Liver (tissue), 9 donors: ENCODE measurements around the gene LCP1. TPM values are rescaled to one million over a fixed set of nuclear protein-coding genes. Genes with fewer than 3 reads are reported as not detected.
A peak's percentile ranks its signal among the peaks of the same experiment; 100 is the strongest.

ENCODE experiments used
- DNase-seq: peaks from one replicate; pipeline ENCODE4 v3.0.0-alpha.2; 2017; ENCODE audit warnings: low spot score
- H3K27ac ChIP-seq, 2 donors: one replicate each; pipeline ENCODE4 v1.7.0; 2013; ENCODE audit warnings: inconsistent platforms in 2 of 2, low read length in 2 of 2, control low read depth in 1 of 2, low read depth in 1 of 2, mild to moderate bottlenecking in 1 of 2
- H3K27me3 ChIP-seq, 4 donors: one replicate each; pipeline versions ENCODE4 v1.6.1 to v1.7.0; 2013; ENCODE audit warnings: low read length in 3 of 4, inconsistent platforms in 1 of 4, mild to moderate bottlenecking in 1 of 4, moderate library complexity in 1 of 4; ENCODE audit not compliant: control insufficient read depth in 4 of 4, insufficient read depth in 4 of 4
- H3K36me3 ChIP-seq, 4 donors: one replicate each; pipeline versions ENCODE4 v1.6.1 to v1.7.0; 2013; ENCODE audit warnings: low read length in 3 of 4, mild to moderate bottlenecking in 3 of 4, low read depth in 1 of 4, moderate library complexity in 1 of 4; ENCODE audit not compliant: control insufficient read depth in 4 of 4, insufficient read depth in 3 of 4
- H3K4me1 ChIP-seq, 4 donors: one replicate each; pipeline versions ENCODE4 v1.6.1 to v1.7.0; 2013; ENCODE audit warnings: low read length in 3 of 4, mild to moderate bottlenecking in 3 of 4, moderate library complexity in 1 of 4; ENCODE audit not compliant: control insufficient read depth in 4 of 4, insufficient read depth in 4 of 4
- H3K4me3 ChIP-seq, 3 donors: one replicate each; pipeline versions ENCODE4 v1.6.1 to v1.7.0; 2013; ENCODE audit warnings: low read length in 3 of 3, control low read depth in 1 of 3, low read depth in 1 of 3, mild to moderate bottlenecking in 1 of 3
- H3K9ac ChIP-seq, 2 donors: one replicate each; pipeline ENCODE4 v1.7.0; 2013; ENCODE audit warnings: low read length in 2 of 2, mild to moderate bottlenecking in 2 of 2, moderate library complexity in 2 of 2, control low read depth in 1 of 2, low read depth in 1 of 2
- H3K9me3 ChIP-seq, 4 donors: one replicate each; pipeline versions ENCODE4 v1.6.1 to v1.7.0; 2013; ENCODE audit warnings: low read length in 3 of 4; ENCODE audit not compliant: control insufficient read depth in 4 of 4
- EGR1 ChIP-seq, 2 donors: IDR thresholded peaks; 2 replicates each; pipeline ENCODE4 v1.6.1; 2016 to 2018; ENCODE audit warnings: antibody characterized with exemption in 2 of 2, low read depth in 2 of 2
- FOXA2 ChIP-seq: IDR thresholded peaks from 2 replicates; pipeline ENCODE4 v1.6.1; 2016; ENCODE audit warnings: antibody characterized with exemption
- HNF4G ChIP-seq: IDR thresholded peaks from 2 replicates; pipeline ENCODE4 v1.6.1; 2016; ENCODE audit warnings: antibody characterized with exemption
- JUND ChIP-seq, 2 donors: IDR thresholded peaks; 2 replicates each; pipeline ENCODE4 v1.6.1; 2016; ENCODE audit warnings: antibody characterized with exemption in 2 of 2
- NR2F2 ChIP-seq: IDR thresholded peaks from 2 replicates; pipeline ENCODE4 v1.6.1; 2016; ENCODE audit warnings: antibody characterized with exemption
- RAD21 ChIP-seq, 2 donors: IDR thresholded peaks; 2 replicates each; pipeline ENCODE4 v1.6.1; 2016; ENCODE audit warnings: antibody characterized with exemption in 2 of 2, mild to moderate bottlenecking in 2 of 2
- RXRA ChIP-seq, 2 donors: IDR thresholded peaks; 2 replicates each; pipeline ENCODE4 v1.6.1; 2017 to 2018; ENCODE audit warnings: antibody characterized with exemption in 2 of 2, mild to moderate bottlenecking in 1 of 2
- SP1 ChIP-seq: IDR thresholded peaks from 2 replicates; pipeline ENCODE4 v1.6.1; 2018; ENCODE audit warnings: antibody characterized with exemption, mild to moderate bottlenecking
- TAF1 ChIP-seq: conservative IDR thresholded peaks from 2 replicates; pipeline ENCODE4 v1.6.1; 2016; ENCODE audit warnings: antibody characterized with exemption, mild to moderate bottlenecking
- YY1 ChIP-seq: IDR thresholded peaks from 2 replicates; pipeline ENCODE4 v1.6.1; 2016; ENCODE audit warnings: antibody characterized with exemption, mild to moderate bottlenecking
- WGBS: extraction: QIAGEN DNeasy Blood & Tissue Kit; methylation state at CpG from one replicate; pipeline ENCODE4 v1.1.7; 2013; 5-methylcytosine and 5-hydroxymethylcytosine counted together
- polyA plus RNA-seq, 2 donors: library from polyadenylated mRNA; stranded (reverse) in 1 of 2; unstranded in 1 of 2; fragments of 200-250 nt in 1 of 2; fragments of >200 nt in 1 of 2; fragmentation: Nextera tagmentation in 1 of 2; extraction: Ambion mirVana in 1 of 2; gene quantifications; one replicate each; pipeline versions ENCODE4 v1.2.1 to v1.2.3, GENCODE V29; 2013 to 2015
- total RNA-seq, 2 donors: library from RNA; depleted of rRNA; stranded (reverse); fragments of >200 nt; gene quantifications; one replicate each; pipeline ENCODE4 v1.2.3, GENCODE V29; 2014
- TF ChIP-seq, protein P1 (sequence below): IDR thresholded peaks from 2 replicates; pipeline ENCODE4 v1.6.1; 2016; ENCODE audit warnings: antibody characterized with exemption
- TF ChIP-seq, protein P2 (sequence below): fragments of 150-350 bp; IDR thresholded peaks from 2 replicates; pipeline ENCODE4 v1.5.1; 2017; ENCODE audit warnings: improper control_type of control experiment, low read depth, low read length; ENCODE audit not compliant: missing input control
- TF ChIP-seq, protein P3 (sequence below): IDR thresholded peaks from 2 replicates; pipeline ENCODE4 v1.6.1; 2016; ENCODE audit warnings: antibody characterized with exemption
- TF ChIP-seq, protein P4 (sequence below): IDR thresholded peaks from 2 replicates; pipeline ENCODE4 v1.6.1; 2016; ENCODE audit warnings: antibody characterized with exemption, mild to moderate bottlenecking
- TF ChIP-seq, protein P5 (sequence below): IDR thresholded peaks from 2 replicates; pipeline ENCODE4 v1.6.1; 2016; ENCODE audit warnings: antibody characterized with exemption
- donor health status: healthy.
- donor health status: healthy.
- donor health status: healthy.
- donor health status: healthy.
- donor health status: healthy.

The LCP1 gene
- total and polyA plus RNA-seq, 4 donors, result 12.6 to 90.6 (median 36.0) TPM

DNA sequence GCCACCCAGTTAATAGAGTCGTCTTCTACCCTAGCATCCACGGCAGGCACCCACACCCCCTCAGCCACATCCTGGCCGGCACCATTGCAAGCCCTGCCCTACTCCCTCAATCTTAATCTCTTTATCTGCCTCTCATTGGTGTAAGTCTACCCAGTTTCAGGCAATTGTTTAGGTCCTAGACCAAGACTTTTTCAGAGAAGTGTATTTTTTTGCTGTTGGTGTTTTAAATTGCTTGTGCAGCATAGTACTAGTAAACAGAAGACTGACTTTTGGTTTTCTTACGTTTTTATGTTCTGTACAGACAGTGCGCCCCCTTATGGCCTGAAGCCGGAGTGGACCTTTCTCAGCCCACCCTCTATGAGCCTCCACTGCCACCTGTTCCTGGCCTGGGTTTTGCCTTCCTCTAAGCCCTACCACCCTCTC is 2.3 kb upstream of the LCP1 start:
- WGBS, result 38% methylated on average over 6 of the region's 6 CpGs
- Histone ChIP-seq H3K9me3 (no peaks in the 10 kb centered on the region), H3K27me3 (no peaks in the 10 kb centered on the region), H3K36me3 (no peaks in the 10 kb centered on the region), H3K4me1 (peaks cover 0 to 1% (median 0%) of the 10 kb centered on the region in 4 donors), H3K4me3 (no peak overlapping the region), H3K9ac (no peak overlapping the region), H3K27ac (peak overlapping the region in 1 of 2 donors; percentile 10)
- DNase-seq, result peak; percentile 79
- TF ChIP-seq FOXA2 (no peak), EGR1 (IDR thresholded peaks at IDR 0.05; ENCODE audit: low read depth in 2 of 2) (no peak), RAD21 (IDR thresholded peaks at IDR 0.05) (peak in 1 of 2 donors; percentile 61)
- TF ChIP-seq, protein P1, sequence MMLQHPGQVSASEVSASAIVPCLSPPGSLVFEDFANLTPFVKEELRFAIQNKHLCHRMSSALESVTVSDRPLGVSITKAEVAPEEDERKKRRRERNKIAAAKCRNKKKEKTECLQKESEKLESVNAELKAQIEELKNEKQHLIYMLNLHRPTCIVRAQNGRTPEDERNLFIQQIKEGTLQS, result no peak
- TF ChIP-seq, protein P2, sequence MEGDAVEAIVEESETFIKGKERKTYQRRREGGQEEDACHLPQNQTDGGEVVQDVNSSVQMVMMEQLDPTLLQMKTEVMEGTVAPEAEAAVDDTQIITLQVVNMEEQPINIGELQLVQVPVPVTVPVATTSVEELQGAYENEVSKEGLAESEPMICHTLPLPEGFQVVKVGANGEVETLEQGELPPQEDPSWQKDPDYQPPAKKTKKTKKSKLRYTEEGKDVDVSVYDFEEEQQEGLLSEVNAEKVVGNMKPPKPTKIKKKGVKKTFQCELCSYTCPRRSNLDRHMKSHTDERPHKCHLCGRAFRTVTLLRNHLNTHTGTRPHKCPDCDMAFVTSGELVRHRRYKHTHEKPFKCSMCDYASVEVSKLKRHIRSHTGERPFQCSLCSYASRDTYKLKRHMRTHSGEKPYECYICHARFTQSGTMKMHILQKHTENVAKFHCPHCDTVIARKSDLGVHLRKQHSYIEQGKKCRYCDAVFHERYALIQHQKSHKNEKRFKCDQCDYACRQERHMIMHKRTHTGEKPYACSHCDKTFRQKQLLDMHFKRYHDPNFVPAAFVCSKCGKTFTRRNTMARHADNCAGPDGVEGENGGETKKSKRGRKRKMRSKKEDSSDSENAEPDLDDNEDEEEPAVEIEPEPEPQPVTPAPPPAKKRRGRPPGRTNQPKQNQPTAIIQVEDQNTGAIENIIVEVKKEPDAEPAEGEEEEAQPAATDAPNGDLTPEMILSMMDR, result peak; percentile 36

DNA sequence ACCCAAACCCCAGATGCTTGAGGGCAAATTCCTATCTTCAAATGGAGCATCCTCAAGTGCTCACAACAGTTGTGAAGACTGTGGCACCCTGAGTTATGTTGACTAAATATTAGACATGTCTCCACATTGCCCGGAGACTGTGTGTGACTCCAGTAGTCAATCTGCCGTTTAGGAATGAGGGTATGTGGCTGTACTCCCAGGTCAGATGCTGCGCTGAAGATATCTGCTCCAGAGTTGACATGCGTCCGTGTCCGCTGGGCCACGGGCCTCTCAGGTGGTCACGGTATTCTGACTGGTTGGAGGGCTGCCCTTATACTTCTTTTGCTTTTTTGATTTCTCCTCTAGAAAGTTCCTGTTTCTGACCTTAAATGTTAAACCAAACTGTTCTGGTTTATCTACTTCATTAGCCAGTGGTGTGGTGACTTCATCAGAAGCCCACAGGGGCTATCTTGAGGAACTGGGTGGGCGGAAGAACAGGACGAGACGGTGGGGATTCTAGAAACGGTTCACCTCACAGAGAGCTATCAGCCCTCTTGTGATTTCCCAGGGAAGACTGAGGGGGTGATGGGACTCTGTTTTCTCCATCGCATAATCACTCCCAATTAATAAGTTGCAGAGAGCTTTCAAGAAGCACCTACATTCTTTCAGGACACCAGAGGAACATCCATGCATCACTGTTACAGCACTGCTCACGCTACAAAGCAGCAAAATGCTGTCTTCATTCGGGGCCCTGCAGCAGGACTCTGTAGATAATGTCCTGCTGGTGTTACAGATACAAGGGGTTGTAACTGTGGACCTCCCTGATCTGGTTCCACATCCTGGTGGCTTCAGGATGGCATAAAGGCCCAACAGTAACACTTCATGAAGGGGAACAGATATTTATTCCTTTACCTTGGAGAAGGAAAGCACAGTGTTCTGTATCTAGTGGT is 1.3 kb upstream of the LCP1 start:
- no peak overlapping the region for H3K9ac ChIP-seq
- no peaks in the 10 kb centered on the region for H3K27me3 ChIP-seq
- peak overlapping the region in 1 of 2 donors; percentile 29 for H3K27ac ChIP-seq
- TF ChIP-seq JUND (IDR thresholded peaks at IDR 0.05) (no peak), SP1 (no peak), YY1 (no peak), RAD21 (IDR thresholded peaks at IDR 0.05) (no peak), EGR1 (IDR thresholded peaks at IDR 0.05; ENCODE audit: low read depth in 2 of 2) (no peak), TAF1 (no peak), RXRA (IDR thresholded peaks at IDR 0.05) (no peak), FOXA2 (no peak), HNF4G (no peak), NR2F2 (no peak)
- TF ChIP-seq, protein P3, sequence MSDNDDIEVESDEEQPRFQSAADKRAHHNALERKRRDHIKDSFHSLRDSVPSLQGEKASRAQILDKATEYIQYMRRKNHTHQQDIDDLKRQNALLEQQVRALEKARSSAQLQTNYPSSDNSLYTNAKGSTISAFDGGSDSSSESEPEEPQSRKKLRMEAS, result no peak
- TF ChIP-seq, protein P4, sequence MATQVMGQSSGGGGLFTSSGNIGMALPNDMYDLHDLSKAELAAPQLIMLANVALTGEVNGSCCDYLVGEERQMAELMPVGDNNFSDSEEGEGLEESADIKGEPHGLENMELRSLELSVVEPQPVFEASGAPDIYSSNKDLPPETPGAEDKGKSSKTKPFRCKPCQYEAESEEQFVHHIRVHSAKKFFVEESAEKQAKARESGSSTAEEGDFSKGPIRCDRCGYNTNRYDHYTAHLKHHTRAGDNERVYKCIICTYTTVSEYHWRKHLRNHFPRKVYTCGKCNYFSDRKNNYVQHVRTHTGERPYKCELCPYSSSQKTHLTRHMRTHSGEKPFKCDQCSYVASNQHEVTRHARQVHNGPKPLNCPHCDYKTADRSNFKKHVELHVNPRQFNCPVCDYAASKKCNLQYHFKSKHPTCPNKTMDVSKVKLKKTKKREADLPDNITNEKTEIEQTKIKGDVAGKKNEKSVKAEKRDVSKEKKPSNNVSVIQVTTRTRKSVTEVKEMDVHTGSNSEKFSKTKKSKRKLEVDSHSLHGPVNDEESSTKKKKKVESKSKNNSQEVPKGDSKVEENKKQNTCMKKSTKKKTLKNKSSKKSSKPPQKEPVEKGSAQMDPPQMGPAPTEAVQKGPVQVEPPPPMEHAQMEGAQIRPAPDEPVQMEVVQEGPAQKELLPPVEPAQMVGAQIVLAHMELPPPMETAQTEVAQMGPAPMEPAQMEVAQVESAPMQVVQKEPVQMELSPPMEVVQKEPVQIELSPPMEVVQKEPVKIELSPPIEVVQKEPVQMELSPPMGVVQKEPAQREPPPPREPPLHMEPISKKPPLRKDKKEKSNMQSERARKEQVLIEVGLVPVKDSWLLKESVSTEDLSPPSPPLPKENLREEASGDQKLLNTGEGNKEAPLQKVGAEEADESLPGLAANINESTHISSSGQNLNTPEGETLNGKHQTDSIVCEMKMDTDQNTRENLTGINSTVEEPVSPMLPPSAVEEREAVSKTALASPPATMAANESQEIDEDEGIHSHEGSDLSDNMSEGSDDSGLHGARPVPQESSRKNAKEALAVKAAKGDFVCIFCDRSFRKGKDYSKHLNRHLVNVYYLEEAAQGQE, result no peak
- TF ChIP-seq, protein P2, result no peak
- TF ChIP-seq, protein P1, result no peak
- TF ChIP-seq, protein P5, sequence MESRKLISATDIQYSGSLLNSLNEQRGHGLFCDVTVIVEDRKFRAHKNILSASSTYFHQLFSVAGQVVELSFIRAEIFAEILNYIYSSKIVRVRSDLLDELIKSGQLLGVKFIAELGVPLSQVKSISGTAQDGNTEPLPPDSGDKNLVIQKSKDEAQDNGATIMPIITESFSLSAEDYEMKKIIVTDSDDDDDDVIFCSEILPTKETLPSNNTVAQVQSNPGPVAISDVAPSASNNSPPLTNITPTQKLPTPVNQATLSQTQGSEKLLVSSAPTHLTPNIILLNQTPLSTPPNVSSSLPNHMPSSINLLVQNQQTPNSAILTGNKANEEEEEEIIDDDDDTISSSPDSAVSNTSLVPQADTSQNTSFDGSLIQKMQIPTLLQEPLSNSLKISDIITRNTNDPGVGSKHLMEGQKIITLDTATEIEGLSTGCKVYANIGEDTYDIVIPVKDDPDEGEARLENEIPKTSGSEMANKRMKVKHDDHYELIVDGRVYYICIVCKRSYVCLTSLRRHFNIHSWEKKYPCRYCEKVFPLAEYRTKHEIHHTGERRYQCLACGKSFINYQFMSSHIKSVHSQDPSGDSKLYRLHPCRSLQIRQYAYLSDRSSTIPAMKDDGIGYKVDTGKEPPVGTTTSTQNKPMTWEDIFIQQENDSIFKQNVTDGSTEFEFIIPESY, result no peak
- no peak for DNase-seq
- 80% methylated on average over 15 of the region's 15 CpGs for WGBS
- H3K4me3 ChIP-seq, result no peak overlapping the region
- H3K9me3 ChIP-seq, result no peaks in the 10 kb centered on the region
- H3K36me3 ChIP-seq, result no peaks in the 10 kb centered on the region
- peaks cover 0 to 1% (median 0%) of the 10 kb centered on the region in 4 donors for H3K4me1 ChIP-seq
